K562 (cell line): Measurements from ENCODE around the gene RGL2.

Source experiments
- THAP7 ChIP-seq: fragments of 250-450 bp; sonication (Bioruptor Pico); IDR thresholded peaks from 2 replicates; pipeline ENCODE4 v1.5.0; 2021
- TF ChIP-seq, protein P1 (sequence below): sonication (generic); formaldehyde crosslinking; IDR thresholded peaks from 2 replicates; pipeline ENCODE4 v1.8.0; 2023; ENCODE audit warnings: mild to moderate bottlenecking, missing genetic modification reagents
- TF ChIP-seq, protein P2 (sequence below), 3 experiments: IDR thresholded peaks in 2 of 3; conservative IDR thresholded peaks in 1 of 3; 2 replicates each; pipeline ENCODE4 v1.5.1; 2011 to 2012; ENCODE audit warnings: low read length in 3 of 3, mild to moderate bottlenecking in 3 of 3, control low read depth in 2 of 3, improper control_type of control experiment in 1 of 3, inconsistent platforms in 1 of 3, low read depth in 1 of 3, mixed read lengths in 1 of 3, moderate library complexity in 1 of 3; ENCODE audit not compliant: insufficient read depth in 2 of 3

DNA sequence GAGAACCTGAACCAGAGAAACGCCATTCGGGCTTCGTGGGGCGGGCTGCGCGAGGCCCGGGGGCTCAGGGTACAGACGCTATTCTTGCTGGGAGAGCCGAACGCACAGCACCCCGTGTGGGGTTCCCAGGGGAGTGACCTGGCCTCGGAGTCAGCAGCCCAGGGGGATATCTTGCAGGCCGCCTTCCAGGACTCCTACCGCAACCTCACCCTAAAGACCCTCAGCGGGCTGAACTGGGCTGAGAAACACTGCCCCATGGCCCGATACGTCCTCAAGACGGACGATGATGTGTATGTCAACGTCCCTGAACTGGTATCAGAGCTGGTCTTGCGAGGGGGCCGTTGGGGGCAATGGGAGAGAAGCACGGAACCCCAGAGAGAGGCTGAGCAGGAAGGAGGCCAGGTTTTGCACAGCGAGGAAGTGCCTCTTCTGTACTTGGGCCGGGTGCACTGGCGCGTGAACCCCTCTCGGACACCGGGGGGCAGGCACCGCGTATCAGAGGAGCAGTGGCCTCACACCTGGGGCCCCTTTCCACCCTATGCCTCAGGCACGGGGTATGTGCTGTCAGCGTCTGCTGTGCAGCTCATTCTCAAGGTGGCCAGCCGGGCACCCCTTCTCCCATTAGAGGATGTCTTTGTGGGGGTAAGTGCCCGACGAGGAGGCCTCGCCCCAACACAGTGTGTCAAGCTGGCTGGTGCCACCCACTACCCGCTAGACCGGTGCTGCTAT, 20.9 kb downstream of the RGL2 start:
- no peak for TF ChIP-seq THAP7 (CRISPR knock-in tag)
- TF ChIP-seq, protein P1, sequence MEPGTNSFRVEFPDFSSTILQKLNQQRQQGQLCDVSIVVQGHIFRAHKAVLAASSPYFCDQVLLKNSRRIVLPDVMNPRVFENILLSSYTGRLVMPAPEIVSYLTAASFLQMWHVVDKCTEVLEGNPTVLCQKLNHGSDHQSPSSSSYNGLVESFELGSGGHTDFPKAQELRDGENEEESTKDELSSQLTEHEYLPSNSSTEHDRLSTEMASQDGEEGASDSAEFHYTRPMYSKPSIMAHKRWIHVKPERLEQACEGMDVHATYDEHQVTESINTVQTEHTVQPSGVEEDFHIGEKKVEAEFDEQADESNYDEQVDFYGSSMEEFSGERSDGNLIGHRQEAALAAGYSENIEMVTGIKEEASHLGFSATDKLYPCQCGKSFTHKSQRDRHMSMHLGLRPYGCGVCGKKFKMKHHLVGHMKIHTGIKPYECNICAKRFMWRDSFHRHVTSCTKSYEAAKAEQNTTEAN = no peak
- TF ChIP-seq, protein P2, sequence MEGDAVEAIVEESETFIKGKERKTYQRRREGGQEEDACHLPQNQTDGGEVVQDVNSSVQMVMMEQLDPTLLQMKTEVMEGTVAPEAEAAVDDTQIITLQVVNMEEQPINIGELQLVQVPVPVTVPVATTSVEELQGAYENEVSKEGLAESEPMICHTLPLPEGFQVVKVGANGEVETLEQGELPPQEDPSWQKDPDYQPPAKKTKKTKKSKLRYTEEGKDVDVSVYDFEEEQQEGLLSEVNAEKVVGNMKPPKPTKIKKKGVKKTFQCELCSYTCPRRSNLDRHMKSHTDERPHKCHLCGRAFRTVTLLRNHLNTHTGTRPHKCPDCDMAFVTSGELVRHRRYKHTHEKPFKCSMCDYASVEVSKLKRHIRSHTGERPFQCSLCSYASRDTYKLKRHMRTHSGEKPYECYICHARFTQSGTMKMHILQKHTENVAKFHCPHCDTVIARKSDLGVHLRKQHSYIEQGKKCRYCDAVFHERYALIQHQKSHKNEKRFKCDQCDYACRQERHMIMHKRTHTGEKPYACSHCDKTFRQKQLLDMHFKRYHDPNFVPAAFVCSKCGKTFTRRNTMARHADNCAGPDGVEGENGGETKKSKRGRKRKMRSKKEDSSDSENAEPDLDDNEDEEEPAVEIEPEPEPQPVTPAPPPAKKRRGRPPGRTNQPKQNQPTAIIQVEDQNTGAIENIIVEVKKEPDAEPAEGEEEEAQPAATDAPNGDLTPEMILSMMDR (IDR thresholded peaks at IDR 0.05 in 2 of 3, conservative IDR thresholded peaks at IDR 0.05 in 1 of 3; ENCODE audit: insufficient read depth in 2 of 3, low read depth in 1 of 3, low read length in 3 of 3) = peak; percentile 26 to 43 (median 28); a peak in 3 of 6 replicates
